Colon (tissue), 2 donors: ENCODE results near the gene NNMT.

ENCODE experiments used
- FAIRE-seq: peaks from 2 replicates; lab custom pipeline; 2012; peaks lifted over from hg19 to GRCh38; lab: Jason Lieb, UNC
- donor health status: control.
- donor health status: control.

The NNMT gene

DNA sequence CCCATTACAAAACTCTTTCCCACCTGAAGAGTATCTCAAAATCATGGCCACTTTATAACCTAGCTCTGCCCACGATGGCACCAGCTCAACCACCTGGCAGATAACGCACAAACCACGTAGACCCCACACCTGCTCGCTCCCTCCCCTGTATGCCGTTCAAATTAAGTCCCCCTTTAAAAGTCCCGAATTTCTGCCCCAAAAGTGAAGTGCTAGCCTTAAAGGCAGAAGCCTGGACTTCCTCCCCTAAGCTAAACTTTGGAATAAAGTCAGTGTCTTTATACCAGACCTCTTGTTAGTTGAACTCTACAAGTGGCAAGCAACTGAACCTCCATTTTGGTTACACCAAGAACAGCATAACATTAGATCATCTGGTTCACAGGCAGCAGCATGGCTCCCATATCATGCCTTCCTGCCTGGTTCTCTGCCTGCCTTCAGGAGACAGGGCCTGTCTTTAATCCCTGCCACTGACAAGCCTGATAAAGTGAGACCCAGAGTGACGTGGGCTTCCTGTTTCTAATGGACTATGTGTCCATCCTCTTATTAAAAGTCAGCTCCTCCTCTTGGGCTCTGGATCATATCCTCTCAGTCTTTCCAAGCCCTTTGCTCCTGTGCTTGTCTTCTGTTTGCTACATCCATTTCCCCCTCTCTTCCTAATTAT is 32.6 kb upstream of the NNMT start:
- no peak for FAIRE-seq

DNA sequence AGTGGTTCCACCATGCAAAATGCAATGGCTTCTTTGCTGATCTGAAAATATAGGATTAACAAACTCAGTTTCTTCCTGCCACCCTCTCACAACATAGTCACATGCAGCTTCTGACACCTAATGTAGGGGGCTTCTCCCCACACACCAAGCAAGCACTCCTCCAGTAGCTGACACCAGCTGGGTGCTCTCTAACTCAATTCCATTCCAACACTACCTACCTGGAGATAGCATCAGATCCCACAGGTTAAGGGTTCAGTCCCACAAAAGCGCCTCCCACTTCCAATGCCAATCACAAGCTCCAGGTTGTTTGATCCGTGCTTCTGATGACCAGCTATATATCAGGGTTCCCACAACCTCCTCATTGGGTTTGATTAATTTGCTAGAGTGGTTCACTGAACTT is 31.8 kb upstream of the NNMT start:
- FAIRE-seq: no peak

DNA sequence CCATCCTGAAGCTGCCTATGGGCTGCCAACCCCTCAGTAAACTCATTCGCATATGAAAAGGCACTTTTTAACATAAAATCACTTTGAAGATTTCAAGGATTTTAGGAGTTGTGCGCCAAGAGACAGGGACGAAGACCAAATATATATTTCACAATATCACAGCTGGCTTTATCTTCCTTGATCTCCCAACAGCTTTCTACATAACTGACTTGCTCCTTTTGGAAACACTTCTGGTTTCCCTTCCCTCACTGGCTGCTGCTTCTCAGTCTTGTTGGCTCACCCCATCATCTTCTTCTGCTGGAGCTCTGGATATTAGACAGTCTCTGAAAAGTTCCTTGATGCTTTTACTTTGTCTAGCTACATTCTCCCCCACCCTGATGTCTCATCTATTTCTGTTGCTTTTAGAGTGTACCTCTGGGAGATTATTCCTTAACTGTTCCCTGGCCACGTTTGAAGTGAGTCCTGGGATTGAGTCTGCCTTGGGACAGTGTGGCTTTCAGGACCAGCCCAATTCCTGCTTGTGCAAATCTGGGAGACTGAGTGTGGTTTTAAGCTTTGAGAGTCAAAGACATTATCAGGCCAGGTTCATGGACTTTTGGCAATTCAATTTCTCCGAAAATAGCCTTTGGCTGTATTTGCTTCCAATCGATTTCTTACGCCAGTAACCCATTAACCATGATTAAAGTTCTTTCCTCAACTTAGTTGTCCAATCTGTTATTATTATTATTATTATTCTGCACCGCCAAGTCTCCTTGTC is 30.9 kb upstream of the NNMT start:
- FAIRE-seq: no peak

DNA sequence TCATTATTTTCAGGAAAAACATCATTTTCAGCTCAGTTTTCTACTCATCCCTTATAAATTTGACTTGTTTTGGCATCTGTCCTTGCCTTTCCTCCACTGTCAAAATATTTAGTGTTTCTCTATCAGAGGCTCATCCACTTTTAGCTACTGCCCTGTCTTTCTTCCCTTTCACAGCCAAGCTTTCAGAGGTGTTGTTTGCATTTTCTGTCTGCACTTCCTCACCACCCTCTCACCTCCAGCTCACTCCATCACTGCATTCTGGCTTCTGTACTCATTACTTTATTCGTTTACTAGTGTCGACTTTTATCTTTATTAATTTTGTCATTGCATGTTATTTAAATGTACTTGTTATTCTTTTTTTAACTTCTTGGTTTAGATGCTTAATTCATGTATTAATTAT is 26.7 kb upstream of the NNMT start:
- FAIRE-seq: no peak

DNA sequence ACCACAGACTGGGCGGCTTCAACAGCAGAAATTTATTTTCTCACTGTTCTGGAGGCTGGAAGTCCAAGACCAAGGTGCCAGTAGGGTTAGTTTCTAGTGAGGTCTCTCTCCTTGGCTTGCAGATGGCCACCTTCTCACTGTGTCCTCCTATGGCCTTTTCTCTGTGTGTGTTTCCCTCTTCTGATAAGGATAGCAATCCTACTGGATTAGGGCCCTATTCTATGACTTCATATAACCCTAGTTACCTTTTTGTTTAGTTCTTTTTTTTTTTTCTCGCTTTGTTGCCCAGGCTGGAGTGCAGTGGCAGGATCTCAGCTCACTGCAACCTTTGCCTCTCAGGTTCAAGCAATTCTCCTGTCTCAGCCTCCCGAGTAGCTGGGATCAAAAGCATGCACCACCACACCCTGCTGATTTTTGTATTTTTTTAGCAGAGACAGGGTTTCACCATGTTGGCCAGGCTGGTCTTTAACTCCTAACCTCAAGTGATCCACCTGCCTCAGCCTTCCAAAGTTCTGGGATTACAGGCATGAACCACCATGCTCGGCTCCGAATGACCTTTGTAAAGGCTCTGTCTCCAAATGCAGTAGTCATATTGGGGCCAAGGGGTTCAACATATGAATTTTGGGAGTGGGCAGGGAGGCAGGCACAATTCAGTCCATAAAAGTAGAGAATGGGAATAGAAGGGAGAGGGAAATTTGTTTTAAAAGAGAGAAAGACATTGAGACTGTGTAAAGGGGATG is 25.5 kb upstream of the NNMT start:
- no peak for FAIRE-seq

DNA sequence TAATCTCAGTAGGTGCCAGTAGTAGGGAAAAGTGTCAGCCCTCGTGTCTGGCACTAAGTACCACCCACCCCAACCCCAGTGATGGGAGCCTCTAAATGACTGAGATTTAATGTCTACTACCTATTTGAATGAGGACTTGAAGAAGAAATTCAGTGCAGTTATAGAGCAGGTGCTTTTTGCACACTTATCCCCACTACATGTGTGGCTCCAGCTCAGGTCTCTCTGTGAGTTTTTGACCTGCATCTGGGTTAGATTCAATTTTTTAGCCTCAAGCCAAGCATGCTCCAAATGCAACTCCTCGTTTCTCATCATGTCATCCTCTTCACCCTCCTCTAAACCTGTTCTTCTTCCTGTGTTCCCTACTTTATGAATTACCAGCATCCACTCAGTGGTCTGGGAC is 24.9 kb upstream of the NNMT start:
- no peak for FAIRE-seq

DNA sequence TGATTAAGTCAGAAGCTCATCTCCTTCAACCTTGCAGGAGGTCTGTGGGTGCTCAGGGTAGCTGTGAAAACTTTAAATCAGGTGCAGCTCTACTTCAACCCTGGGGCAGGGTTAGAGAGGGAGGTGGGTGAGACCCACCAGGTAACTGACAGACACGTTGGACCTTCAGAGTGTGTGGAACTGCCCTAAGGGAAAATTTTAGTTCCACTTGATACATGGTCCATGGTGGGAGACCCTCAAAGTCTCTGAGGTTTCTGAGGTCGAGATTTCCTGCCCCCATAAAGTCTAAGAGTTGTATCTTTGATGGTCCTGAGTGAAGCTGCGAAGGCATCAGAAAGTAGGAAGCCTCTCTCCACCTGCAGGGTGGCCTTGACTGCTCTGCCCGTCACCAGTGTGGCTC is 23.9 kb upstream of the NNMT start:
- no peak for FAIRE-seq

DNA sequence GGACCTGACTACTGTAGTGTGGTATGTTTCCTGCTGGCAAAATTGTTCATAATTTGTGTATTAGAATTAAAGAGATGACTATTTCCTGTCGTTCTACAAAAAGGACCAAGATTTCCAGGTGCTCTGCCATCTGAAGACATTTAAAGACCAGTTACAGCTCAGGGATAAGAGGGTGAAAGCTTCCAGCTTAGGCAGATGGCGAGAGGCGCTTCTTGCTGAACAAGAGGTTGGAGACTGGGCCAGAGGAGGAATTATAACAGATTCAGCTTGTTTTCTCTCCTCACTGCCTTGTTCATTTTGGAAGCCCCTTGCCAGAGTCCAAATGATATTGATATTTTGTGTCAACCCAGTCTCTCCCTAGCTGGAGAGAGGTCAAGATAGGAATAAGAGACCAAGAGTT is 23.1 kb upstream of the NNMT start:
- FAIRE-seq: no peak

DNA sequence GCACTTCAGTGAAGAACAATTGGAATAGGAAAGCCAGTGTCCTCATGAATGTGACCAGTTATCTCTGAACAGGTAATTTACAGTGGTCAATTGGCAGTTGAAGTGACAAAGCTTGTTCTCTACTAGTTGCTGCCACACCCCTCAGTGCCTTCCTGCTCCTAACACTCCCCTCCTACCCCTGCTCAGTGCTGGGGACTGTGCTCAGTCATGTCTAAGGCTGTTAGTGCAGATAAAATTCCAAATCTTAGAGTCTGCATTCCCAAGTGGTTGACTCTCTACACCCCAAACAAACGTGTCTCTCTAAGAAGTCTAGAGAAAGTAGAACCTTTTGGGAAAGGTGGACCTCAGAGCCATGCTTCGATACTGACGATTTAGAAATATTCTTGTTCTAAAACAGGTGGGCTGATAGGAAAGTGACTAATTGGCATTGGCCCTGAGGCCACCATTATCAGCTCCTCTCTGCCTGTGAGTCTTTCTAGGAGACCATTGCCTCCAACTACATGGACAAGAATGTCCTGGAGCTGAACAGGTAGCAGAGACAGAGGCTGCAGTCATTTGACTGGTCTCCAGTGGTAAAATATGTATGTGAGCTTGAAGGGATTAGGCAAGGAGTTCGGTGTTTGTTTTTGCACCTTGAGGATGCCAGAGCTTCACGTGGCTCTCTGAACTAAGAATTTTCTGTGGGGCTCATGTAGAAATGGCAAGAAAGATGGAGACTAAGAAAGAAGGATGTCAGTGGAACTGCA is 22.1 kb upstream of the NNMT start:
- no peak for FAIRE-seq

DNA sequence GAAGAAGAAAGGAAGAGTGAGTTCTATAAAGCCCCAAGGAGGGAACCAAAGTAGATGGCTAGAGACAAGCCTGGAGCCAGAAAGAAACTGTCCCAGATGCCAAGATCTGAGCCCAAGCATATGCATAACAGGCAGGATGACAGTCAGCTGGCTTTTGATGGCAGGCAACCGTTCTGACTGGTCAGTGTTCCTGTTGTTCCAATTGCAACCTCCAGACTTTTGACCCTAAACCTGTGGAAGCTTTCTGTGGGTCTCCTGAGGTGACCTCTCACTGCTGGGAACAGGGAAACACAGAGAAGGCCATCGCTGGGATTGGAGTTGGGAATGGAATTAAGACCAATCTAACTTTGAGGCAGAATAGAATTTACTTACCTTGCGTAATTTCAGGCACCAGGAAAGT is 21.6 kb upstream of the NNMT start:
- no peak for FAIRE-seq

DNA sequence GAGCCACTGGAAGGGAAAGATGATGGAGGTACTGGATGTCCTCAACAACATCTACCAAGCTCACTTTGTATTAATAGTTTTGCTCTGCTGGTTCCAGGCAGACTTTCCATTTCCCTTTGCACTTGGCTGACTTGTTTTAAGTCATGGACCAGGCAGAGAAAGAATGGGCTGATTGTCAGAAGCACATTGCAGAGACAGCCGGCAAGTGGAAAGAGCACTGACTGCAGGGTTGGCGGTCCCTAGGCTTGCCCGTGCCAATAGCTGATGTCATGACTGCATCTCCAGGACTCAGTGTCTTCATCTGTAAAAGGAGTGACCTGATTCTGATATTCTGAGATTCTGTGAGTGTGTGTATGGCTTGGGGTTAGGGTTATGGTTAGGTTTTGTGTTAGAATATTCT is 20.9 kb upstream of the NNMT start:
- no peak for FAIRE-seq

DNA sequence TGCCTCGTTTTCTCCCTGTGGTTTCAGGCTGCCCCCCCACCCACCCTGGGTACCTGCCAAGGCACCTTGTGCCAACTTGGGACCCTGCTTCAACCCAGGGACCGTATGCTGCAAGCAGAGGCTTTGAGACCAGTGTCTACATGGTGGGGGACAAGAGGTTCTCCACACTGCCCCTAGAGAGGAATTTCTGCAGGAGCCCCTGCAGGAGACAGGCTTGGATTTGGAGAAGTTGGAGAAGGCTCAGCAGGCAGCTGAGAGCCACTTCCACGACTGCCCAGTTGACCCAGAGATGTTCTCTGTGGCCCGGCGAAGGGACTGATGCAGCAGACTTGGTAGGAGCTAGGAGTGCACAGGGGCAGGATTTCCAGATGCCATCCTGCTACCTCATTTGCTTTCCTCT is 20.1 kb upstream of the NNMT start:
- no peak for FAIRE-seq

DNA sequence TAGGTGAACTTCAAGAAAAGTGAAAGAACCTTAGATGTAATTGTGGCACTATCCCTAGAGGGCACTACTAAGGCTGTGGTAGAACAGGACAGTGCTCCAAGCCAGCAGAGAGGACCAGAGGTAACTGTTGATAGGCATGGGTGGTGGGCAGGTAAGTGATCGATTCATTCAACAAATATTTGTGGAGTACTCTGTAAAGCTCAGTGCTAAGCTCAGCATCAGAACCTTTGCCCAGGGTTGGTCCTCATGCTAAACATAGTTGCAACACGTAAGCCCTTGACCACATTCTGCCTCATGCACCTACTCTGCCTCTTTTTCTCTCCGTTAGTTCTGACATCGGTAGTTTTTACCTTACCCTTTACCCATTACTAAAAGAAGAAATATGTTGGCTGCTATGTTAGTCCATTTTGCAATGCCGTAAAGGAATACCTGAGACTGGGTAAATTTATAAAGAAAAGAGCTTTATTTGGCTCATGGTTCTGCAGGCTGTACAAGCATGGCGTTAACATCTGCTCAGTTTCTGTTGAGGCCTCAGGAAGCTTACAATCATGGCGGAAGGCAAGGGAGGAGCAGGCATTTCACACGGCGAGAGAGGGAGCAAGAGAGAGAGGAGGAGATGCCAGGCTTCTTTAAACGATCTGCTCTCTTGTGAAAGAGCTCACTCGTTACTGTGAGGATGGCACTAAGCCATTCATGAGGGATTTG is 18.4 kb upstream of the NNMT start:
- FAIRE-seq: no peak

DNA sequence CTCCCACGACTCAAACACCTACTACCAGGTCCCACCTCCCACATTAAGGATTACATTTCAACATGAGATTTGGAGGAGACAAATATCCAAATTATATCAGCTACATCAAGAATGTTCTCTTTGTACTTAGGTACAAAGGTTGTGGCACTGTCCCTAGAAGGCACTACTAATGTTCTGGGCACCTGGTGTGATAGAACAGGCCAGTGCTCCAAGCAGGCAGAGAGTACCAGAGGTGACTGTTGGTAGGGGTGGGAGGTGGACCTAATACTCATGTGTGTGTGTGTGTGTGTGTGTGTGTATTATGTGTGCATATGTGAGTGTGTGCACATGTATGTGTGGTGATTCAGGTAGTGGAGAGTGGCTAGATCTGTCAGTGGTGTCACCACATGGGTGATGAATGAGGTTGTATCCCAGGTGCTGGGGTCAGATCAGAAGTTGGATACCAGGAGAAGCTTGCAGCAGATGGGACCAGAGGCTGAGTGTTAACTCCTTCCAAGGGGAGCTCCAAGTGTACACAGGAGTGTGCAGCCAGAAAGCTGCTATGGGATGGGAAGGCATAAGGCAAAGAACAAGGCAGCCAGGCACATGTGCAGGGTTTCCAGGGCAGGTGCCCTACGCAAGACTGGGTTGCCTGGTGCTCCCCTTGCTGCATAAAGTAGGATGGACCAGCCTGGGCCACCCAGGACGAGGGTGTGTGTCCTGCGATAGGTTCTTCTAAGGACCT is 17.7 kb upstream of the NNMT start:
- FAIRE-seq: no peak

DNA sequence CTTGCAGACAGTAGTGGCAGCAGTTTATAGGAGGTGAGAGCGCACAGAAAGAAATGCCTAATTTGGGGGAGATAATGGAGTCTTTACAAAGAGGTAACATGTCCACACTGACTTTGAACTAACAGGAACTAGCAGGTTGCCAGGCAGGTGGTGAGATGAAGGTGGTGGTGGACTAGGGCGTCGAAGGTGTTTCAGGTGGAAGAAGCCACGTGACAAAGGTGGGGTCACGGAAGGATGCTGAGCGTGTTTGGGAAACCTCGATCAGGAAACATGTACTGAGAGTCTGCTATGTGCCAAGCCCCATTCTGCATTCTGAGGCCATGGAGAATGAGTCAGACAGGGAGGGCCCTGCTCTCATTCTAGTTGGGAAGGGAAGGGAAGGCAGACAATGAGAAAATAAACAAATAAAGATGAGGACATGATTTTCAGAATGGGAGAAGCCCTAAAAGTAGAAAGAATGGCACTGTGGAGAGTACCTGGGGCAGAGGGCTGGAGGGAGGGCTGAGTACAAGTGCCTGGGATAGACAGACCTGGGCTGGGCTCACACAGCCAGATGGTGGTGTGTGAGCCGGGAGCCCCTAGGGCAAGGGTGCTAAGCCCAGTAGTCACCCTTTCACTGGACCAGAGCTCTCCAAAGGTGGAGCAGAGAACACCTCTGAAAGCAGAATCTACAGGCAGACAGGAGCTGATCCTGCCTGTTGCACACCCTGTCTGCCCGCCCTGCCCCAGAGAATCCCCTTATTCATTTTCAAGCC is 16.2 kb upstream of the NNMT start:
- no peak for FAIRE-seq

DNA sequence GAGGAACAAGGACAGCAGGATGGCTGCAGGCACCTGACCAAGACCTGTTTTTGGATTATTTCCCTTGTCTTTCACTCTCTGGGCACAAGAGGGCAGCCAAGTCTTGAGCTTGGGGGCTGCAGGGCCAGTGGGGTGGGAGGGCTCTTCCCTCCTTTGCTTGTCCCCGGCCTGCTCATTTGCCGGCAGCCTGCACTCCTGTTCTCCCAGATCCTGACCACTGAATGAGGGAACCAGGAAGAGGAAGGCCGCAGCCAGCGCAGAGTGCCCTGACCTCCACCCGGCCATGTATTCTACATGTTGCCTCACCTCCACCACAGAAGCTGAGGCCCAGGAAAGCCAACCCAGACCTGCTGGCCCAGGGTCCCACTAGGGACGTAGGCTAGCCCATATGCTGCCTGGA is 15.5 kb upstream of the NNMT start:
- no peak for FAIRE-seq

DNA sequence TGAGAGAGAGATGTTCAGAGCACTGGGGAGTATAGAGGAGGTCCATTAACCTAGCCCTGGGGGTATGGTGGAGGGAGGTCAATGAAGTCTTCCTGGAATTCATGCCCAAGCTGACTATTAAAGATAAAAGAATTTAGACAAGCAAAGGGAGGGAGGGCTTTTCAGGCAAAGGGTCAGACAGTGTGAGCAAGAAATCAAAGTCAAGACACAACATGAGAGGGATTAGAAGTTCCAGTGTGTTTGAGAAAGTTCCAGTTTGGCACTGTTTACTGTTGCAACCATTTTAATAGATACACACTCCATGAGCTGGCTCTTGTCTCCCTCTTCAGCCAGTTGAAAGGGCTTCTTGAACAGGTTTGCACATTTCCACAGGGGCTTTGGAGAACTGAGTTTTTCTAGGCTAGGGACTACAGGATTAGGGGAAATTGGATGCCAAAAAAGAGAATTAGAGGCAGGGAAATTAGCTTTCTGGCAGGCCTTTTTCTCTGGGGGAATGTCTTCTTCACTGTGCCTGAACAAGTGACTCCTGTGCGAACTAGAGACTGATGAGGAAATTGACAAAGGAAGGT is 14.7 kb upstream of the NNMT start:
- FAIRE-seq: no peak

DNA sequence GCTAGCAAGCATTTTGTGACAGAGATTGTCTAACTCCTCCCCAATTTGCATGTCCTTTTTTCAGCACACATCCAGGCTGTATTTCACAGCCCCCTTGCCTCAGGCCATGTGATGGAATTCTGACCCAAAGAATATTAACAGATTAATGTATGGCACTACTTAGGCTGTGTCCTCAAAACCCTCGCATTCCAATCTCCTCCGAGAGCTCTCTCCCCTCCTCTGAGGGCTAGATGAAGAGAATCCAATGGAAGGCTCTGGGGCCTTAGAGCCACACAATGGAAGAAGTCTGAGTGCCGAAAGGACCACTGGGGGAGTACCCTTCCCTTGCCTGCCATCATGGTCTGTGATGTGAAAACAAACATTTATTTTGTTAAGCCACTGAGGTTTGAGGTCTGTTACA is 13.7 kb upstream of the NNMT start:
- no peak for FAIRE-seq

DNA sequence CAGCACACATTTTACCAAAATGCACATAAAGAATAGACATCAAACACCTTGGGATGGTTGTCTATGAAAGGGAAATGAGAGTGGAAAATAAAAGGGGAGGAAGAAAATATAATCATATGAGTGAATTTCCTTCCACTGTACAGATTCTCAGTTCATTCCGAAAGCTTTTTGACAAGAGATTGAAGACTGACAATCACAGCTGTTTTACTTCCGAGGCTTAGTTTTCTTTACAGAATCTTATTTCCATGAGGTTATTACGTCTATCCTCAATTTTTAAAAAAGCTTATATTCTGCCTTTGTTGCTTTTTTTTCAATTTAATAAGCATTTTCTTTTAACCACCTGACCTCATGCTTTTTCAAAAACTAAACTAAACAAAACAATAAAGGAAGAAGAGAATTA is 12.8 kb upstream of the NNMT start:
- FAIRE-seq: no peak

DNA sequence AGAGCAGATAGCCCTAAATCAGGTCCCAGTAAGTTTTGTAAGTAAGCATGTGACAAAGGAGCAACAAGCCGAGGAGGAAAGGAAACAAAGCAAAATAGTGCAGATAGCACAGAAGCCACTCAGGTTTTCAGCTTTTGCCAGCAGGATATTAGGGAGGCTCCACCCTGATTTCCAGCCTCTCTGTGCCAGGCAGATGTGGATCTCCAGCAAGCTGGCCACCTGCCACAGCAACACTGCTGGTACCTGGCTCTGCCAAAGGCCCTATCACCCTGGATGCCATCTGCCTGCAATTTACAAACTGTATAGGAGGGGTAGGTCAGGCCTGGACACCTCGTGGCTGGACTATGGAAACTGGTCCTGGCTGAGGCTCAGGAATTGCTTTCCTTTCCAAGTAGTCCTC is 12.2 kb upstream of the NNMT start:
- FAIRE-seq: no peak
